Measurements from ENCODE around the gene CRNKL1.

CRNKL1 gene

GRCh38 chr20:19987046-19987445 is 65.2 kb downstream of the CRNKL1 start:
- H3K36me3 Mint-ChIP-seq = no peaks in the 10 kb centered on the region

GRCh38 chr20:19986419-19986818 is 65.8 kb downstream of the CRNKL1 start:
- no peak for ATAC-seq
- Mint-ChIP-seq H3K4me1 (no peaks in the 10 kb centered on the region), H3K9me3 (no peaks in the 10 kb centered on the region), H3K4me3 (no peak overlapping the region), H3K36me3 (no peaks in the 10 kb centered on the region), H3K27ac (no peak overlapping the region)
- DNase-seq (ENCODE audit: low spot score in 2 of 2) = no peak

More at GRCh38 chr20:19987046-19987445, 65.2 kb downstream of the CRNKL1 start:
- no peak for DNase-seq (ENCODE audit: low spot score in 2 of 2)
- Mint-ChIP-seq H3K4me1 (no peaks in the 10 kb centered on the region), H3K4me3 (no peak overlapping the region), H3K27ac (no peak overlapping the region), H3K9me3 (no peaks in the 10 kb centered on the region)
- no peak for ATAC-seq
